C4-2B (cell line): ENCODE results near the gene PSMD8.
"Not testable (repeated sequence)": the region's sequence is repeated elsewhere in the genome, so short reads cannot be mapped to it uniquely, and the experiment has no call there.

Experiments
- H3K27ac ChIP-seq: fragments of 450-650 bp; 2 replicates; pipeline ENCODE4 v1.5.1; 2017
- ZFX ChIP-seq: fragments of 450-650 bp; IDR thresholded peaks from 2 replicates; pipeline ENCODE4 v1.6.1; 2017
- TF ChIP-seq, protein P1 (sequence below): fragments of 450-650 bp; conservative IDR thresholded peaks from 2 replicates; pipeline ENCODE4 v1.5.1; 2017; ENCODE audit warnings: mild to moderate bottlenecking

PSMD8 gene

DNA sequence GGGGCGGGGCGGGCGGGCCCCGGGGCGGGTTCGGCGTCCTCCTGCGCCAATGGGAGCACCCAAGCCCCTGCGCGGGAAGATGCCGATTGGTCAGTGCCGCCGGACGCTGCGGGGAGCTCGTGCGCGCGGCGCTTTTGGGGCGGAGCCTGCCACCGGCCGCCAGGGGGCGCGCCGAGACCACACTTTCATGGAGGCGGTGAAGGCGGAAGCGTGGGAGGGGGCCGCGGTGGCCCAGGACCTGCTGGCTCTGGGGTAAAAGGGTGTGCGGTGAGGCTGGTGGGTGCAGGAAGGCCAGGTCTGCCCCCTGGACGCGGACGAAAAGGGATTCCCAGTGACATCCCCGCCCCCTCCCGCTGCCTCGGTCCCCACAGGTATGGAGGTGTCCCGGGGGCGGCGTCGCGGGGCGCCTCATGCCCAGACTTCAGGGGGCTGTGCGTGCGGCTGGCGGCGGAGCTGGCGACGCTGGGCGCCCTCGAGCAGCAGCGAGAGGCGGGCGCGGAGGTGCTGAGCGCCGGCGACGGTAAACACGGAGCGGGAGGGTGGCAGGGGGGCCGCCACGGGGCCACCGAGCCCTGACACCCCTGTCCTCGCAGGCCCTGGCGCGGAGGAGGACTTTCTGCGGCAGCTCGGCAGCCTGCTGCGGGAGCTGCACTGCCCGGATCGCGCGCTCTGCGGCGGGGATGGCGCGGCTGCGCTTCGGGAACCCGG lies 28.8 kb downstream of the PSMD8 start, which contains the start of gene FAM98C:
Gene FAM98C (plus strand): TSS at position 127 of the 708 bp plus-strand sequence. CDS start 61 bp downstream, at position 188.
- peak within 1 kb of the TSS; percentile 90 for H3K27ac ChIP-seq
- TF ChIP-seq, protein P1, sequence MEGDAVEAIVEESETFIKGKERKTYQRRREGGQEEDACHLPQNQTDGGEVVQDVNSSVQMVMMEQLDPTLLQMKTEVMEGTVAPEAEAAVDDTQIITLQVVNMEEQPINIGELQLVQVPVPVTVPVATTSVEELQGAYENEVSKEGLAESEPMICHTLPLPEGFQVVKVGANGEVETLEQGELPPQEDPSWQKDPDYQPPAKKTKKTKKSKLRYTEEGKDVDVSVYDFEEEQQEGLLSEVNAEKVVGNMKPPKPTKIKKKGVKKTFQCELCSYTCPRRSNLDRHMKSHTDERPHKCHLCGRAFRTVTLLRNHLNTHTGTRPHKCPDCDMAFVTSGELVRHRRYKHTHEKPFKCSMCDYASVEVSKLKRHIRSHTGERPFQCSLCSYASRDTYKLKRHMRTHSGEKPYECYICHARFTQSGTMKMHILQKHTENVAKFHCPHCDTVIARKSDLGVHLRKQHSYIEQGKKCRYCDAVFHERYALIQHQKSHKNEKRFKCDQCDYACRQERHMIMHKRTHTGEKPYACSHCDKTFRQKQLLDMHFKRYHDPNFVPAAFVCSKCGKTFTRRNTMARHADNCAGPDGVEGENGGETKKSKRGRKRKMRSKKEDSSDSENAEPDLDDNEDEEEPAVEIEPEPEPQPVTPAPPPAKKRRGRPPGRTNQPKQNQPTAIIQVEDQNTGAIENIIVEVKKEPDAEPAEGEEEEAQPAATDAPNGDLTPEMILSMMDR: peak; percentile 98
- TF ChIP-seq ZFX: peak; percentile 87; the same call in 1 of the 2 replicates

DNA sequence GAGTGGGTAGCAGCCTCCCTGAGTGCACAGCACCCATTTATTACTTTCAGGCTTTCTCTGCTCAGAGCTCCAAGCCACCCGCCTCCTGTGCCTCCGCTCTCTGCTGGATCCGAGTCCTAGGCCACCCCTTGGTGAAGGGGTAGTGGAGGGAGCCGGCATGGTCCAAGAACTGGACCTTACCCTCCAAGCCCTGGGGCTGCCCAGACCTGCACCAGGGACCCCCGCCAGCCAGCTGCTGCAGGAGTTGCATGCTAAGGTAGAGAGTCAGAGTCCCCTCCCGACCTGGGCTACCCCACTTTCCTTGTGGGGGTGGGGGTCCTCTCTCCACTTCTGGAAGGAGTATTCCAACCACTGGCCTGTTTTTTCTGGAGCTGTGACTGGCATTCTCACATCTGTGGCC lies 30.5 kb downstream of the PSMD8 start:
- TF ChIP-seq ZFX: no peak
- TF ChIP-seq, protein P1: no peak
- H3K27ac ChIP-seq: no peak overlapping the region

DNA sequence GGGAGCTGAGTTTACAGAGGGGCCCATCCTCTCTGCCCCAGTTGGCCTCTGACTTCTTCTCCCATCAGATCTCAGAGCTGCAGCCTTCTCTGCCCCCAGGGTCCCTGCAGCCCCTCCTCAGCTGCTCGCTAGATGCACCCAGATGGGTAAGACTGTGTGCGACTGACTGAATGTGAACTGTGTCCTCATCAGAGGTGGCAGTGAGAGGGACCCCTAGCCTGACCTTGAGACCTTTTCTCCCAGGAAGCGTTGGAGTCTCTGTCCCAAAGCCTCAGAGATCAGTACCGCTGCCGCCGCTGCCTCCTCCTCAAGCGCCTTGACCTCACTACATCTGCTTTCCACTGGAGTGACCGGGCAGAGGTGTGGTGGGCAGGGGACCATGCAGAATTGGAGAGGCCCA lies 30.9 kb downstream of the PSMD8 start:
- no peak overlapping the region for H3K27ac ChIP-seq
- TF ChIP-seq, protein P1: no peak

DNA sequence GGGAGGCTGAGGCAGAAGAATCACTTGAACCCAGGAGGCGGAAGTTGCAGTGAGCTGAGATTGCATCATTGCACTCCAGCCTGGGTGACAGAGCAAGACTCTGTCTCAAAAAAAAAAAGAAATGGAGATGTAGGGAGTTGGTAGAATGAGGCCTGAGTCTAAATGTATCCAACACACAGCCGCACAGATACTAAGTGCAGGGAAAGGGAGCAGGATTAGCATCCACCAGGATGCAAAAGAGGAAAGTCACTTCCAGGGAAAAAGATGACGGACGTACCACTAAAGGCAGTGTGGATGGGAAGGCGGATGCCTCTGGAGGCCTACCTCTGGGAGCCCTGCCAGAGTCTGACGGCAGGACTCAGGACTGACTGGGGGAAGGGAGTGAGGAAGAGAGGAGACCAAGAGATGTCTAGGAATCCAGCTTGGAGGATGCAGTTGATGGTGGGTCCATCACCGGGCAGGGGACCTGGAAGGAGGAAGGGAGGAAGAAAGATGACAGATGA lies 35.3 kb downstream of the PSMD8 start:
- H3K27ac ChIP-seq: no peak overlapping the region

DNA sequence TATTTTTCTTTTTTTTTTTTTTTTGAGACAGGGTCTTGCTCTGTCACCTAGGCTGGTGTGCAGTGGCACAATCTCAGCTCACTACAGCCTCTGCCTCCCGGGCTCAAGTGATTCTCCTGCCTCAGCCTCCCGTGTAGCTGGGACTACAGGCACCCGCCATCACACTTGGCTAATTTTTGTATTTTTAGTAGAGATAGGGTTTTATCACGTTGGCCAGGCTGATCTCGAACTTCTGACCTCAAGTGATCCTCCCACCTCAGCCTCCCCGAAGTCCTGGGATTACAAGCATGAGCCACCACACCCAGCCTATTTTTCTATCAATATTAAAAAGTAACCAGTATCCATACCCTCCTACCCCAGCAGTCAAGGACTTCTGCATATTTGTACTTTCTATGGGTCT lies 36.0 kb downstream of the PSMD8 start:
- not testable (repeated sequence) for H3K27ac ChIP-seq

More for the DNA sequence above, 35.3 kb downstream of the PSMD8 start:
- no peak for TF ChIP-seq ZFX
- TF ChIP-seq, protein P1: no peak

DNA sequence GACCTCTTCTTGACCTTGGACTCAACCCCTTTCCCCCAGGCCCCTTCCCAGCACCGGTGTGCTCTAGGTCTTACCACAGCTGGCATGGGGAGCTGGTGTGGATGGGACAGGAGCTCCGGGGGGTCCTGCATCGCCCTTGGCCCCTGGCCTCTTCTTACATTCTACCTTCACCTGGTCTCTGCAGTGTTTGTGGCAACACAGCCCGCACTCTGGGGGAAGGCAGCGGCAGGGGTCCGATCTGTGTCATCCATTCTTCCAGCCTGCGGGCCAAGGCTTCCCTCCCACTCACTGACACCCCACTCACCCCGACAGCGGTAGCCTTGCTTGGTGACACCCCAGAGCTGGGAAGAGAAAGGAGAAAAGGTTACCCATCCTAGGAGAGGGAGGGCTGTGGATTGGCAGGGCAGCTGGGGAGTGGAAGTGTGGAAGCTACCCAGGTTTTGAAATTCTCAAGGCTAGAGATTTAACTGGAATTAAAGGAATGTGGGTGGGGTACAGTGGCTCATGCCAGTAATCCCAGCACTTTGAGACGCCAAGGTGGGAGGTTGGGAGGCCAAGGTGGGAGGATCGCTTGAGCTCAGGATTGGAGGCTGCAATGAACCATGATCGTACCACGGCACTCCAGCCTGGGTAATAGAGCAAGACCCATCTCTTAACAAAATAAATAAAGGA lies 36.8 kb downstream of the PSMD8 start:
- TF ChIP-seq ZFX: no peak
- TF ChIP-seq, protein P1: no peak
- no peak overlapping the region for H3K27ac ChIP-seq

DNA sequence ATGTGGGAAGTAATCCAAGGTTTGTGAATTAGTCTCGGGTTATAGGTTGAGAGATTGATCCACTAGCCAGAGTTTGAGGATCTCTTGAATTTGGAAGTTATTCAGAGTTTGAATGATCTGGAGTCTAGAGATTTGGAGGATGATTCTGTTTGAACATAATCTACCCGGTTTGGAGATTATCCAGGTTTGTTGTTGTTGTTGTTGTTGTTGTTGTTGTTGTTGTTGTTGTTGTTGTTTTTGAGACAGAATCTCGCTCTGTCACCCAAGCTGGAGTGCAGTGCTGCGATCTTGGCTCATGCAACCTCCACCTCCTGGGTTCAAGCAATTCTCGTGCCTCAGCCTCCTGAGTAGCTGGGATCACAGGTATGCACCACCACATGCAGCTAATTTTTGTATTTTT lies 37.5 kb downstream of the PSMD8 start:
- H3K27ac ChIP-seq: not testable (repeated sequence)

DNA sequence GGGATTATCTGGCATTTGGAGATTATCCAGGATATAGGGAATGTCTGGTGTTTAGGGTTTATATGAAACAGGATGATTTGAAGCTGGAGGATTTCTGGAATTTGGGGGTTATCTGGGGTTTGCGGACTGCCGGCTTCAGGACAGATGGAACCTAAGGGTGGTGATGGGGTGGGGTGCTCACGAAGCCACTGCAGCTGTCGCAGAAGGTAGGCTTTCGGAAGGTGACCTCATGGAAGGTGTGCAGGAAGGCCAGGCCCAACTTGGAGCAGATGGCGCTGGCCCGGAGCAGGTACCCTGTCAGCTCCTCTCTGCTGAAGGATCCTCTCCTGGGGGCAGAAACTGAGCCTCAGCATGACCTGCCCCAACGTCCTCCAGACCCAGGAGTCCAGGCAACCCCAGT lies 38.1 kb downstream of the PSMD8 start:
- no peak overlapping the region for H3K27ac ChIP-seq
- TF ChIP-seq, protein P1: no peak
- no peak for TF ChIP-seq ZFX
